Mesodermal cell (in vitro differentiated cells): ENCODE measurements around the gene ZMIZ1.

ENCODE experiments used
- H3K27ac ChIP-seq: 2 replicates; pipeline ENCODE4 v1.7.0; 2013; ENCODE audit warnings: mild to moderate bottlenecking, low read depth, low read length, moderate library complexity; ENCODE audit not compliant: severe bottlenecking
- H3K36me3 ChIP-seq: 2 replicates; pipeline ENCODE4 v1.7.1; 2013; ENCODE audit warnings: mild to moderate bottlenecking, low read length, moderate library complexity; ENCODE audit not compliant: control insufficient read depth, insufficient read depth
- H3K4me1 ChIP-seq: one replicate; pipeline ENCODE4 v1.7.1; 2013; ENCODE audit warnings: mild to moderate bottlenecking, low read length; ENCODE audit not compliant: insufficient read depth, control insufficient read depth, poor library complexity, severe bottlenecking
- H3K4me3 ChIP-seq: 2 replicates; pipeline ENCODE4 v1.7.0; 2013; ENCODE audit warnings: low read length, control low read depth, mild to moderate bottlenecking; ENCODE audit not compliant: insufficient read depth, poor library complexity, severe bottlenecking; ENCODE audit errors: extremely low read depth
- H3K9me3 ChIP-seq: 2 replicates; pipeline ENCODE4 v1.7.1; 2013; ENCODE audit warnings: mild to moderate bottlenecking, low read length, moderate library complexity; ENCODE audit not compliant: control insufficient read depth
- WGBS, 2 experiments: methylation state at CpG; one replicate each; pipeline ENCODE4 v1.1.5; 2013; ENCODE audit warnings: missing lambda C conversion rate in 2 of 2; ENCODE audit not compliant: insufficient coverage in 2 of 2; 5-methylcytosine and 5-hydroxymethylcytosine counted together

ZMIZ1 gene

DNA sequence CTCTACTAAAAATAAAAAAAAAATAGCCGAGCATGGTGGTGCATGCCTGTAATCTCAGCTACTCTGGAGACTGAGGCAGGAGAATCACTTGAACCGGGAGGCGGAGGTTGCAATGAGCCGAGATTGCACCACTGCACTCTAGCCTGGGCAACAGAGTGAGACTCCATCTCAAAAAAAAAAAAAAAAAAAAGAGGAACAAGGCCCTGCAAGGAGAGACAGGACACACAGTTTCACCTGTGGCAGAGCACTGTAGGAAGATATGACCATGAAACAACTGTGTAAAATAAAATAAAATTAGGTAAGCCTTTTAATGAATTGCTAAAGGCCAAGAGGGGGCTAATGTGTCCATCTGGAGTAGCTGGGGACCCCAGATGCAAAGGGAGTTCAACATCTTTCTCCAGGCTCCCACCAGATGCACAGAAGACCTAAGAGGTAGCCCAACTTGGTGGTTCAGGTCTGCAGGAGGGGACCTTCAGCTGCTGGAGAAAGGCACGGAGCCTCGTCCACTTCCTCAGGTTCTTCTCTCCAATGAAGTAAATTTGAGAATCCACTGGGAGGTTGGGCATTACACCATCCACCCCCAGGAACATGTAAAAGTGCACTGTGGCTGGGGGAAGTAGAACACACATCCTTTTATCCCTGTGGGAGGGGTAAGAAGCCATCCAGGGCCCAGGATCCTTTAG is 291.2 kb downstream of the ZMIZ1 start:
- Histone ChIP-seq H3K4me3 (no peak overlapping the region), H3K4me1 (no peaks in the 10 kb centered on the region), H3K27ac (no peak overlapping the region), H3K9me3 (no peaks in the 10 kb centered on the region), H3K36me3 (peaks cover 12% of the 10 kb centered on the region)
- WGBS, 2 experiments, result 96 to 100% methylated on average over 3 to 5 of the region's 6 CpGs

DNA sequence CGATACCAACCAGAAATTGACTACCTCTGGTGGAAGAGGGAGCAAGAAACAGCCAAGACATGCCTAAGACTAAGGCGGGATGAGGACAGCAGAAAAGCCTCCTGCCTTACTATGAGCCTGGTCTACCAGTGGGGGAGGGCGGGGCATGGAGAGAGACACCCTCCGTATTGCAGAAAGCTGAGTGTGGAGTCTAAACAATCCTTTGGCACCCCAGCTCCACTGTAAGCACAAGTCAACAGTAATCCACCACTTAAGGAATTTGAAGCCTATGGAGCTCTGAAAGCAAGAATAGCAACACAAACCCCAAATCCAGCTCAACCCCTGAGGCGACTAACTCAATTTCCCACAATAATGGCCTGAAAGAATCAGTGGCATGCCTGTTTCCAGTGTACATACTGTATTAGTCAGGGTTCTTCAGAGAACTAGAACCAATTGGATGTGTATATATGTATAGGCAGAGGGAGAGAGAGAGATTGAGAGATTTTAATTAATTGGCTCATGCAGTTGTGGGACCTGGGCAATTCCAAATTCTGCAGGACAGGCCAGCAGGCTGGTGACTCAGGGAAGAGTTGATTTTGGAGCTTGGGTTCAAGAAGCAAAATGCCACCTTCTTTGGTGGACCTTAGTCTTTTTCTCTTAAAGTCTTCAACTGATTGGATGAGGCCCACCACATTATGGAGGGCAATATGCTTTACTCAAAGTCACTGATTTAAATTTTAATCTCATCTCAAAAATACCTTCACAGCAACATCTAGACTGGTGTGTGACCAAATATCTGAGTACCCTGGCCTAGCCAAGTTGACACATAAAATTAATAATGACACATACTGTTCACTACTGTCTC is 292.0 kb downstream of the ZMIZ1 start:
- WGBS, 2 experiments, result 90 to 100% methylated on average over 2 to 4 of the region's 5 CpGs
- no peaks in the 10 kb centered on the region for H3K9me3 ChIP-seq
- H3K4me1 ChIP-seq, result no peaks in the 10 kb centered on the region
- H3K27ac ChIP-seq, result no peak overlapping the region
- H3K4me3 ChIP-seq, result no peak overlapping the region
- peaks cover 4% of the 10 kb centered on the region for H3K36me3 ChIP-seq

DNA sequence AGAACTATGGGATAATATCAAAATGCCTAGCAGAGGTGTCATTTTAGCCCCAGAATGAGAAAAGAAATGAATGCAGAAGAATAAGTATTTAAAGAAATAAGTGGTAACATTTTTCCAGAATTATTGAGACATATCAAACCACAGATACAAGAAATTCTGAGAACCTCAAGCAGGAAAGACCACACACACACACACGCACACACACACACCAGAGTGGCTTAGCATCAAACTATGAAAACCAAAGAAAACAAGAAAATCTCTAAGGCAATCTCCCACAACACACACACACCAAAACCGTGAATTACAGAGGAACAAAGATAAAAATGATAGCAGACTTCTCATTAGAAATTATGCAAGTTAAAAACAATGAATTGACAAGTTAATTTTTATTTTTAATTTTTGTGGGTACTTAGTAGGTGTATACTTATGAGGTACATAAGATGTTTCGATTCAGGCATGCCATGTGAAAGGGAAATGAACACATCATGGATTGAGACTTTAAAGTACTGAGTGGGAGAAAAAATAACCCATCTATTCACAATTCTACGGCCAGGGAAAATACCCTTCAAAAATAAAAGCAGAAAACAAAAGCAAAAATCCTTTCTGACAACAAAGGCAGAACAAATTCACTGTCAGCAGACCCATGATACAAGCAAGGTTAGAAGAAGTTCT is 293.1 kb downstream of the ZMIZ1 start:
- WGBS, 2 experiments, result 80 to 83% methylated on average over 1 of the region's 4 CpGs
- H3K27ac ChIP-seq, result no peak overlapping the region
- H3K36me3 ChIP-seq, result peaks cover 2% of the 10 kb centered on the region
- H3K9me3 ChIP-seq, result no peaks in the 10 kb centered on the region
- no peaks in the 10 kb centered on the region for H3K4me1 ChIP-seq
- no peak overlapping the region for H3K4me3 ChIP-seq
